T47D (cell line): ENCODE results near the gene SLC45A1.

Experiments
- DNase-seq, 2 experiments: peaks; one replicate each; pipeline versions ENCODE4 v3.0.0 to v3.0.0-alpha.2; 2011 to 2012; ENCODE audit warnings: low read depth in 1 of 2, low spot score in 1 of 2
- JUND ChIP-seq: IDR thresholded peaks from 2 replicates; pipeline ENCODE4 v1.6.1; 2012; ENCODE audit warnings: low read depth
- in situ Hi-C: cut with HindIII; loops from 2 replicates; pipeline ENCODE4 v1.10.0; 2016; ENCODE audit warnings: low sequenced_read_pairs, low pct_unique_long_range_greater_than_20kb

SLC45A1 gene

DNA sequence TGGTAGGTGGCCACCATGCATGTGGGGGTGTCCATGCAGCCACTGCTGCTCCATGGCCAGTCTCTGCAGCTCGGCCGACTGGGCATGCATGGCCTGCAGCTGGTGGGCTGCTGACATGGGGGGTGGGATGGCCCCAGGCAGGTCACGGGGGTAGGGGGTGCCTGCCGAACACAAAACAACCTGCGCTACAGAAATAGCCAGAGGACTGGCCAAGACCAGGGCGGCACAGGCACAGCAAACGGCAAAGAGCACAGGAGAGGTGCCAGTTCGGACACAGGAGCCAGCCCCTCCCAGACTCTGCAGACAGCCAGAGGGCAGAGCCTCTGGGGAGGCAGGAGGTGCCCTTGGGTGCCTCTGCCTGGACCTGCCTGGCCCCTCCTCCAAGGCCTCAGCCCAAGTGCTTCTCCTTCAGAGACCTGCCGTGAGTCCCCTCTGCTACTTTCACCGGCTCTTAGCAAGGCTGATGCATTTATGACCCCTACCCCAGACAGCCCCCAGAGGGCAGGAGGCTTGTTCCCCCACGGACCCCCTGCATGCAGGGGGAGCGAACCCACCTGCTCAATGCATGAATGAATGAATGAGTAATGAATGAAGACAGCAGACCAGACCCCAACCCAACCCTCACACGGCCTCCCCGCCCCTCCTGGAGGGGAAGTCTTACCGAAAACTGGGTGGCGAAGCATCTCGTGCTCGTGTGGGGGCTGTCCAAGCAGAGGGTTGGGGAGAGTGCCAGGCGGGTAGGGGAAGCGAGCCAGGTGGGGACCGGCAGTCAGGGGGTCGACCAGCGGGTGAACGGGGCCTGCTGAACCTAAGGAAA, 37.7 kb downstream of the SLC45A1 start:
- DNase-seq = no peak
- no peak for TF ChIP-seq JUND
- in situ Hi-C loops = no loop called here

DNA sequence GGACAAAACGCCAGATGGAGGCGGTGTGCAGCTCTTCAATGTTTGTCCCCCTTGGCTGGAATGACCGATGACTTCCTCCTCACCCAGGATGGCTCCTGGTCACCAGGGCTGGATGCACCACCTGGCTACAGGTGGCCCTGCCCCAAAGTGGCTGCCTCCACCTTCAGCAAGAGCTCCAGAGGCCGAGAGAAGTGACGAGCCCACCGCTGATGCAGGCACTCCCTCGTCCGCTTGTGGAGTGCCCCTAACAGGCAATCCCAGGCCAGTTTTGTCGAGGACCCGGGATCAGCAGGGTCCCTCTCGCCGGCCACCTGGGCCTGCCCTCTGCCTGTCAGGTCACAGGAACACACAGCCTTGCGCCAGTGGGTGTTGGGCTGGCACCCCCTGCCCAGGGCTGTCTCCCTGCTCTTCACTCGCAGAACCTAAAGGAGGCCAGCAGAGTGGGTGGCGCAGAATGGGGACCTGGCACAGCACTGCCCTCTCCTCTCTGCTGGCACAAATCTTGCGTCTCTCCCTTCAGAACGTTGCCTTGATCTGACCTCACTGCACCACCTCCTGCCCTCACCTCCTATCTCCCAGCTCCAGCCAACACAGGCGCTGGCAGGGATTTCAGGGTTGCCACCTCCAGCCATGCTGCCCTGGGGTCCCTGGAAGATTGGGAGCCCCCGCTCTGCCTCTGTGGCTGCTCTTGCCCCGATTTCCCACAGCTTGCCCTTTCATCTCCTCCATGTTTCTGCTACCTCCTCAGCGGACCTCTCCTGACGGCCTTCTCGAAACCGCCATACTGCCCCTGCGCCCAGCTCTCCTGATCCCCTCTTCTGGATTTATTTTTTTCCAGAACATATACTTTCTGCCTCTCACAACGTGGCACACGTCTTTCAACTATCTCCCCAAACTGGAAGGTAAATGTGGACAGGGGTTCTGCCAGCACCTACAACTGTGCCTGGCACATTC, 38.6 kb downstream of the SLC45A1 start:
- DNase-seq = no peak
- in situ Hi-C loops = no loop called here
- no peak for TF ChIP-seq JUND

DNA sequence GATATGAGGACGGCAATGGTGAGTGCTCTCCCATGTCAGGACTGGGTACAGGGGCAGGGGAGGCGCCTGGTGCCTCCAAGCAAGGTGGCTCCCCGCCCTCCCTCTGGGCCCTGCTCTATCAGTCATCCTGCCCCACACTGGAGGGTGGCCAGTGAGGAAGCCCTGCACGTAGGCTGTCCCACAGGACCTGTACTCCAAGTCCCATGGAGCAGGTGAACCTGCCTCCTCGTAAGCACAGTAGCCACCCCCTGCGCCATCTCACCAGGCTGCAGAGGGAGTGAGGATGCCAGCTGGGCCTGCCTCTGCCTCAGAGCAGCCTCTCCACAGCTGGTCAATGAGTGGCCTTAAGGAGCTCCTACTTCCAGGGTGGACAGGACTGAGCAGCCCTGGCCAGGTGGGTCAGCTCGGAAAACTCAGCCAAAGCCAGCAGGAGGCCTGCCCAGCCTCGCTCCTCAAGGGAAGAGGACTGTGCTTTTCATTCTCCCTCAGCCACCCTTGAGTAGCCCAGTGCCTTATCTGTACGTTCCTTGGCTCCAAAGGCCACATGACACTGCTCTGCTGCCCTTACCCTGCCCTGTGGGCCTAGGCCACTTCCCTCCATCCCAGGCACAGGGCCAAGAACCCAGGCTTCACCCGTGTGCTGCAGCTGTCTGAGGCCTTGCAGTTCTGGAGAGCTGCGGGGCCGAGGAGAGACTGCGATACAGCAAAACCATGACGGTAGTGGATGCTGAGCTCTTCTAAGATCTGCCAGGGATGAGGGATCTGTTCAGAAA, 39.6 kb downstream of the SLC45A1 start:
- in situ Hi-C loops = no loop called here
- DNase-seq = no peak
- no peak for TF ChIP-seq JUND

DNA sequence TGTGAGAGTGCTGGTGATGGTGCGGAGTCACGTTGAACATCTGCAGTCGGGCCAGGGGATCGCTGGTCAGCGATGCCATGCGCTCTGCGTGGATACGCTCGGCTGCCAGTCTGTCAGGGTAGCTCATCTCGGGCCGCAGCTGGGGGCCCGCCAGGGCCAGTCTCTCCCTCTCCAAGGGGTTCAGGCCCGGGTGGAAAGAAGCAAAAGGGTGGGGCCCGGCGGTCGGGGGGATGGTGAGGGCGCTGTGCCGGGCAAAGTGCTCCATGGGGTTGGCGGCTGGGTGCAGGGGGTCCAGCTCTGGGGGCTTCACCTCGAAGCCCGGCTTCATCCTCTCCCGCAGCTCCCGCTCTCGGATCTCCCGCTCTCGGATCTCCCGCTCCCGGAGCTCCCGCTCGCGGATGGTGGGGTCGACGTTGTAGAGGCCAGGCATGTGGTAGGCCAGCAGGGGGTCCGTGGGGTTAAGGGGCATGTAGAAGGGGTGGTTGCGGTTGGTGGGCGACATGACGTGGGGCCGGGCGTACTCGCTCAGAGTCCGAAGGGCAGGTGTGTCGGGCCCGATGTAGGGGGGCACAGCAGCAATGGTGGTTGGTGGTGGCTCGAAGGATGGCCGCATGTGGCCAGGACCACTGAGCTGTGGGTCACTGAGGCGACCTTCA, 40.5 kb downstream of the SLC45A1 start:
- no peak for DNase-seq
- in situ Hi-C loops = no loop called here
- no peak for TF ChIP-seq JUND

DNA sequence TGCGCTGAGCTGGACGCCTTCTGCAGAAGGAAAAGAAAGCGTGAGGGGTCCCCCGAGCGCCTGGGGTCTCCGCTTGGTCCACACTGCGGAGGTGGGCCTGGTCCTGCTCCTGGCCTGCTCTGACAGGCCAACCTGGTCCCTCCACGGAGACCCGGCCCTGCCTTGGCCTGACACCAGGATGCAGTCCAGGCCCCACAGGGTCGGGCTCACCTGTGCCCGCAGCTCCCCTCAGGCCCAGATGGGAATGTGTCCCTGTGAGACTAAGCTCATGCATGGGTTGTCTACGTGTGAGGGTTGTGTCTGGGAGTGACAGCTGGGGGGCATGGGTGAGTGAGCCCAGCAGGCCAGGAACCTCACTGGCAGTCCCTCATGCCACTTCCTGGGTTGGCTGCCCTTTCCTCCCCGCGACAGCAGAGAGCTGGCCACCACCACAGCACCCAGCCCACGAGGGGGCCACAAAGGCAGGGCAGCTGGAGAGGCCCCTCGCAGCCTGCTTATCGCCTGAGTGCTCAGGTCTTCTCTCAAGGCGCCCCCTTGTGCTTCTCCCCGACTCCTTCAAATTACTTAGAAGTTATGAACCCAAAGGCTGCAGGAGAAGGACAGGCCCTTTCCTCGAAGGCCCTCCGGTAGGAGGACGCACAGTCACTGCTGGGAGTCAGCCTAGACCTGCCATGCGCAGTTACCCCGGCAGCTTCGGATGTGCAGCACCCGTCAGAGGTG, 41.1 kb downstream of the SLC45A1 start:
- no peak for DNase-seq
- in situ Hi-C loops = no loop called here

DNA sequence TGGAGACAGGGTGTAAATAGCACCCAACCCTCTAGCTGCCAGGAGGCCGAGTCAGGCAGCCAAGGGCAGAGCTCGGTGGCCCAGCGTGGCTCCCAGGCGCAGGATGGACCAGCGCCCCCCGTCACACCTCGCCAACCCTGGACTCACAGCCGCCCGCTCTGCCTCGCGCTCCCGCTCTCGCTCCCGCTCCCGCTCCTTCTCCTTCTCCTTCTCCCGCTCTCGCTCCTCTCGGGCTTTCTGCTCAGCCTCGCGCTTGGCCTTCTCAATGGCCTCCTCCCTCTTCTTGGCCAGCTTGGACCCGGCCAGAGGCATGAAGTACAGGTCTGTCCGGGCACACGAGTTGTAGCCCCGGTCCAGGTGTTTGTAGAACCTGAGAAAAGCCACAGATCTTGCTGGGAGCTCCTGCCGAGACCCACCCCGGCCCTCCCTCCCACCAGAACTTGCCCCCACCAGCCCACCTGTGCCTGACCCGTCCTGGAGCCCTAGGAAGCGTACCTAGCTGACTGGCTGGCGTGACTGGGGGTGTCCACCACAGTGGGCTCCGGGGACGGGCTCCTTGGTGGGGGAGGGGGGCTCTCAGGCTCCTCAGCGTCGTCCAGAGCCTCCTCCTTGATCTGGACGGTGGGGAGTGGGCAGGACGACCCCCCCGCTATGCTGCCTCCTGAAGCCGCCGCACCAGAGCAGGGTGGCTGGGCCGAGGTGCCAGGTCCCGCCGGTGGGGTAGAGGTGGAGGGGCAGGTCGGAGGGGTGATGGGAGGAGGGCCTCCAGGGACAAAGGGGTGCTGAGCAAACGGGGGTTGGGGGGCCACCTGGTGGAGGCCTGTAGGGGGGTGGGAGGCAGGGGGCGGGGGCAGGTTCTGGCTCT, 41.9 kb downstream of the SLC45A1 start:
- no peak for DNase-seq
- in situ Hi-C loops = no loop called here
- TF ChIP-seq JUND = no peak

More for the DNA sequence above, 41.1 kb downstream of the SLC45A1 start:
- TF ChIP-seq JUND = no peak

DNA sequence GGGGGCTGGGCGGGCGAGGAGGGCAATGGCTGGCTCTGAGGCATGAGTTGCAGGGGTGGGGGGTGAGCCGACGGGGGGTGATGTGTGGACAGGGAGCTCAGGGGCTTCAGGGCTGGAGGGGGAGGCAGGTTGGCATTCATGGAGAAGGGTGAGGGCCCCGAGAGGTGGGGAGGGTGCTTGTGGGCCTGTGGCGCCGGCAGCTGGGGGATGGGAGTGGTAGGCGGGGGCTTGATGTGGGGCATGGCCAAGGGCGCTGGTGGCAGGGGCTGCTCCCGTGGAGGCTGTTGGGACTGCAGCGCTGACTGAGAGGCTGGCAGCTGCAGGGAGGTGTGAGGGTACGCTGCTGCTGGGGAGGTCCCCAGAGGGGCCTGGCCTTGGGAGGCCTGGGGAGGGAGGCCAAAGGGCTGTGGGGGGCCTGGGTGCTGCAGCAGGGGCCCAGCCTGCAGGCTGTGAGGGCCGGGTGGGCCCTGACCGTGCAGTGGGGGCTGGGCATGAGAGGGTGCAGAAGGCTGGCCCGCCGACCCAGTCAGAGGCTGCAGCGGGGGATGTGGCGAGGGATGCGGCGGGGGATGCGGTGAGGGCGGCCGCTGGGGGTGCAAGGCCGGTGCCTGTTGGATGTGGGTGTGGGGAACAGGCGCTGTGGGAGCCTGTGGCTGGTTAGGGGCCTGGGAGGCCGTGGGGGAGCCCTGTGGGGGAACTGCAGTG, 42.7 kb downstream of the SLC45A1 start:
- no peak for TF ChIP-seq JUND
- DNase-seq = no peak
- in situ Hi-C loops = no loop called here

DNA sequence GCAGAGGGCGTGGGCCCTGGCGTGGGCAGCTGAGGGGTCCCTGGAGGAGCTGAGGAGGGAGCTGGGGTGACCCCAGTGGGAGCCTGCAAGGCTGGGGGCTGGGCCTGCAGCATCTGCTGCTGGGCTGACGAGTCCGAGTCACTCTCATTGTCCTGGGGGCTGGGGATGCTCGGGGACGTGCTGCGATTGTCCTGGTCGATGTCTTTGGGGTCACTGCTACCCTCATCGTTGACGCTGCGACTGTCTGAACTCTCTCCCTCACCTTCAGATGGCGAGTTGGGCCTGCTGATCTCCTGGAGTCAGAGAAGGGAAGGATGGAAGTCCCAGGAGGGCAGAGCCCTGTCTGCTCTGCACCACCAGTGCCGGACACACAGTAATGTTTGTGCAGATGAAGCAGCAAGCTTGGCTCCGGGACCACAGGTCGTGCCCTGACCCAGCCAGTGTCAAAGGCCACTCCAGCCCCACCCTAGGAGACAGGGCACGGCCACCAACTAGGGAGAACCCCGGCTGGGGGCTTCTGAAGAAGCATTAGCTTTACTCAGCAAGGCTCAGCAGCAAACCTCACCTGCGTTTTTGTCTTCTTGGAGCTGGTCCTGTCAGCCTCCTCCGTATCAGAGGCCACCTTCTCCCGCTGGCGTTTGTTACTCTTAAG, 43.4 kb downstream of the SLC45A1 start:
- in situ Hi-C loops = no loop called here
- TF ChIP-seq JUND = no peak
- no peak for DNase-seq

DNA sequence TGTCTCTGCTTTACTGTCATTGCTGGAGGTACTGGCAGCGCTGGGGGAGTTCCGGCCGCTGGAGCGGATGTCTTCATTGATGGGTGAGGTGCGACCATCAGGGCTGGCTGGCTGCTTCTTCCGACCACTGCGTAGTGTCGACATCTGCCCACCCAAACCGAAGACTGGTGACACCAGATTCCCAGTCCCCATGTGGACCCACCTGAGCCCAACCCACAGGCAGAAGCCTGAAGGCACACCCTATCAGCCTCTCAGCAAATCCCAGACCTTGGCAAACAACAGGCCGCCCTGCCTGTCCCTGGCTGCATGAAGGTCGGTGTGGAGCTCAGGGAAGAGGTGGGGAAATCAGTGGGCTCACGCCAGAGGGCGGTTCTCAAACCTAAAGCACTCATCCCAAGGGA, 44.8 kb downstream of the SLC45A1 start:
- in situ Hi-C loops = no loop called here
- TF ChIP-seq JUND = no peak
- no peak for DNase-seq
